ENCODE measurements around the gene CSNK1G1. TPM values are rescaled to one million over a fixed set of nuclear protein-coding genes. Genes with fewer than 3 reads are reported as not detected.

Gene CSNK1G1
- total RNA-seq, 1 donor from 2014 or later, result 6.3 TPM

DNA sequence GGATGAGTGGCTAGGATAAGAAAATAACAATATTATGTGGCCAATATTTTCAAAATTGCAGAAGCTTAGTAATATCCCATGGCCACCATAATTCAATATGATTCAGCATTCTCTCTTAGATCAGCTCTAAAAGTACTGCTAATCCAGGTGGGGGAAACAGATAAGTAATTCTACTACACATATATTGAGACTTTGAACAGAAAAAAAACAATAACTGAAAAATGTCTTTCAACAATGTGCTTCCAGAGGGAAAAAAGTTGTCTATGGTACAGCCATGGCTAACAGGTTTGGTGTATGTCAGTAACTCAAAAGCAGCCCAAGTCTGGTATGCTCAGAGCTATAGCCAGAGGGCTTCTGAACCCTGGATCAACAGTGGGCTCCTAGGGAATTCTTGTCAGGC is 150.8 kb downstream of the CSNK1G1 start:
- Histone ChIP-seq H3K27ac (replicated peaks) (no peak overlapping the region), H3K4me3 (no peak overlapping the region), H3K4me1 (no peaks in the 10 kb centered on the region), H3K36me3 (peaks cover 44% of the 10 kb centered on the region), H3K27me3 (ENCODE audit: low read depth) (no peaks in the 10 kb centered on the region), H3K9me3 (replicated peaks) (no peaks in the 10 kb centered on the region)
- DNase-seq, result no peak
- TF ChIP-seq CTCF (IDR thresholded peaks at IDR 0.05; ENCODE audit: borderline replicate concordance), result no peak
- intact Hi-C loops (cut with micrococcal nuclease), result no loop called here

GRCh38 chr15:64197425-64197824 is 158.5 kb downstream of the CSNK1G1 start:
- DNase-seq, result no peak
- no peak for TF ChIP-seq CTCF (IDR thresholded peaks at IDR 0.05; ENCODE audit: borderline replicate concordance)
- H3K9me3 ChIP-seq (replicated peaks), result no peaks in the 10 kb centered on the region
- intact Hi-C loops (cut with micrococcal nuclease), result no loop called here
- H3K27ac ChIP-seq (replicated peaks), result no peak overlapping the region
- no peak overlapping the region for H3K4me3 ChIP-seq
- H3K4me1 ChIP-seq, result peaks cover 9% of the 10 kb centered on the region
- no peaks in the 10 kb centered on the region for H3K27me3 ChIP-seq (ENCODE audit: low read depth)
- H3K36me3 ChIP-seq, result peaks cover 42% of the 10 kb centered on the region

GRCh38 chr15:64193971-64194370 is 162.0 kb downstream of the CSNK1G1 start:
- H3K4me3 ChIP-seq, result no peak overlapping the region
- H3K27me3 ChIP-seq (ENCODE audit: low read depth), result no peaks in the 10 kb centered on the region
- no peak for DNase-seq
- TF ChIP-seq CTCF (IDR thresholded peaks at IDR 0.05; ENCODE audit: borderline replicate concordance), result no peak
- H3K9me3 ChIP-seq (replicated peaks), result no peaks in the 10 kb centered on the region
- intact Hi-C loops (cut with micrococcal nuclease), result no loop called here
- no peak overlapping the region for H3K27ac ChIP-seq (replicated peaks)
- H3K36me3 ChIP-seq, result peaks cover 19% of the 10 kb centered on the region
- H3K4me1 ChIP-seq, result peaks cover 9% of the 10 kb centered on the region

DNA sequence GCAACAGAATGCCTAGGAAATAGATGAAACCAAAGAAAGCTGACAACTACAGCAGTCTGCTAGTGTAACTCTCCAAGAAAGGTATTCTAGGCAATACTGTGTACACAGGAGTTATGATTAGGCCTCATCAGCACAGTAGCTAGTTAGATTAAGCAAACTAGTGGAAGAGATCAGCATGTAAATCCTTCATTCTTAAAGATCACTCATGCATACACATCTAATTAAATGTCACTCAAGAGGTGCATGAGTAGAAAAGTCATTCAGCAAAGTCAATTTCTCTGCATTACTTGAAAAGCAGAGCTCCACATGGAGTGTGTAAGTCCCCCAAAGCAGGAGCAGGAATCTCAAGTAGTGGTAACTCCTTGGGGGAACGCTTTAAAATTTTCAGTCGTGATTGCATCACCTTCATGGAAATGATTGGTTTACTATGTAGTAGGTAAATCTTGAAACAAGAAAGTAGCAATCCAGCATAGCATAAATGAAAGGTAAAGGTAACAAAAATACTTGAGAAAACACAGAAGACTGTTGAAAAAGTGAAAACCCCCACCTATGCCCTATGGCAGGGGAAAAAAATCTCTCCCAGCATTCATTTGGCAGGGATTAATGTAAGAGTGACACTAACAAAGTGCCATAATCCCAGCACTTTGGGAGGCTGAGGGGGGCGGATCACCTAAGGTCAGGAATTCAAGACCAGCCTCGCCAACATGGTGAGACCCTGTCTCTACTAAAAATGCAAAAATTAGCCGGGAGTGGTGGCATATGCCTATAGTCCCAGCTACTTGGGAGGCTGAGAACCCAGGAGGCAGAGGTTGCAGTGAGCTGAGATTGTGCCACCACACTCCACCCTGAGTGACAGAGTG is 163.8 kb downstream of the CSNK1G1 start:
- no peak overlapping the region for H3K27ac ChIP-seq (replicated peaks)
- TF ChIP-seq CTCF (IDR thresholded peaks at IDR 0.05; ENCODE audit: borderline replicate concordance), result no peak
- H3K9me3 ChIP-seq (replicated peaks), result no peaks in the 10 kb centered on the region
- peaks cover 2% of the 10 kb centered on the region for H3K4me1 ChIP-seq
- no peak overlapping the region for H3K4me3 ChIP-seq
- peaks cover 35% of the 10 kb centered on the region for H3K36me3 ChIP-seq
- intact Hi-C loops (cut with micrococcal nuclease), result no loop called here
- H3K27me3 ChIP-seq (ENCODE audit: low read depth), result no peaks in the 10 kb centered on the region
- DNase-seq, result no peak

DNA sequence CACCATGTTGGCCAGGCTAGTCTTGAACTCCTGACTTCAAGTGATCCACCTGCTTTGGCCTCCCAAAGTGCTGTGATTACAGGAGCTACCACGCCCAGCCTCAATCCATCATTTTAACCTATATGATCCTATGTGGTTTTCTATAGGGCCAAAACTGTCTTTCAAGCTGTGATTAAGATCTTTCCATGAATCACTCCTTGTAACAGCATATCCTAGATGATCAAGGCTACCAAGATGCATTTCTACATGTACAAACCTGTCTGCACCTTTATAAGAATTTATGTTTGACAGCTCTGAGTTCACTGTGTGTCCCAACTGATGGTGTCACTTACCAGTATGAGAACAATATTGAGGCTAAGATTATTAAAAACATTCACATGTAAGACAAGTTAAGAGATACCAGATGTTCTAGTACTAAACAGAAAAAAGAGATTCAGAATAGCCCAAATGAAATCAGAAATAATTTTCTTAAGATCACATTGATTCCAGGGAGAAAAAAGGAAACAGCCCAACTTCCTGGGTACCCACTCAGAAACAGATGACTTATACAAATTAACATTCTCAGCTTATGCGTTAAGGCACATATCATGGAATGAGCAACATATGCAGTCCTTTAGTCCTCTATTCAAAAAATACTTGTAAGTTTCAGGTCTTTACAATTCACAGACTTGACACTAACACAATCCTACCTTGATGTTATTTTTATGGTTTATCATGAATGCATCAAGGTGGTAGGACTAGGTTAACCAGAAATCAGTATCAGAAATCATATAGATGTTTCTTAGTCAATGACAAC is 168.4 kb downstream of the CSNK1G1 start:
- H3K36me3 ChIP-seq, result peaks cover 39% of the 10 kb centered on the region
- intact Hi-C loops (cut with micrococcal nuclease), result no loop called here
- H3K27me3 ChIP-seq (ENCODE audit: low read depth), result no peaks in the 10 kb centered on the region
- DNase-seq, result no peak
- no peak overlapping the region for H3K27ac ChIP-seq (replicated peaks)
- no peaks in the 10 kb centered on the region for H3K4me1 ChIP-seq
- no peaks in the 10 kb centered on the region for H3K9me3 ChIP-seq (replicated peaks)
- TF ChIP-seq CTCF (IDR thresholded peaks at IDR 0.05; ENCODE audit: borderline replicate concordance), result no peak
- no peak overlapping the region for H3K4me3 ChIP-seq
